GM18951 (cell line): ENCODE results near the gene DDX47.

Source experiments
- POLR2A ChIP-seq: IDR thresholded peaks from 4 replicates; pipeline ENCODE4 v1.6.1; 2011; ENCODE audit warnings: mild to moderate bottlenecking; ENCODE audit not compliant: insufficient read length, insufficient read depth; ENCODE audit errors: extremely low read depth
- in situ Hi-C: fragments of 300-500 bp; cut with MboI; formaldehyde crosslinking; loops from one replicate; pipeline ENCODE4 v1.12.0; 2022; ENCODE audit warnings: low sequenced_read_pairs, mixed read lengths, inconsistent platforms; ENCODE audit not compliant: unreplicated experiment

The DDX47 gene

GRCh38 chr12:12877781-12878455 lies 64.8 kb downstream of the DDX47 start:
- TF ChIP-seq POLR2A: no peak
- in situ Hi-C loops: no loop called here
